Anterior cingulate cortex (tissue), 58 donors: Measurements from ENCODE around the gene MCOLN3.

Source experiments
- DNase-seq, 58 donors: peaks; one replicate each; lab custom pipeline; 2025; lab: John Stamatoyannopoulos, UW

The MCOLN3 gene, protein sequence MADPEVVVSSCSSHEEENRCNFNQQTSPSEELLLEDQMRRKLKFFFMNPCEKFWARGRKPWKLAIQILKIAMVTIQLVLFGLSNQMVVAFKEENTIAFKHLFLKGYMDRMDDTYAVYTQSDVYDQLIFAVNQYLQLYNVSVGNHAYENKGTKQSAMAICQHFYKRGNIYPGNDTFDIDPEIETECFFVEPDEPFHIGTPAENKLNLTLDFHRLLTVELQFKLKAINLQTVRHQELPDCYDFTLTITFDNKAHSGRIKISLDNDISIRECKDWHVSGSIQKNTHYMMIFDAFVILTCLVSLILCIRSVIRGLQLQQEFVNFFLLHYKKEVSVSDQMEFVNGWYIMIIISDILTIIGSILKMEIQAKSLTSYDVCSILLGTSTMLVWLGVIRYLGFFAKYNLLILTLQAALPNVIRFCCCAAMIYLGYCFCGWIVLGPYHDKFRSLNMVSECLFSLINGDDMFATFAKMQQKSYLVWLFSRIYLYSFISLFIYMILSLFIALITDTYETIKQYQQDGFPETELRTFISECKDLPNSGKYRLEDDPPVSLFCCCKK

GRCh38 chr1:85048296-85049064, at the start of gene MCOLN3:
Gene MCOLN3, minus strand, starts transcription at chr1:85048500. Its CDS starts 3,140 bp downstream, at chr1:85045360.
- peak in 1 of 58 donors; percentile 9 for DNase-seq

DNA sequence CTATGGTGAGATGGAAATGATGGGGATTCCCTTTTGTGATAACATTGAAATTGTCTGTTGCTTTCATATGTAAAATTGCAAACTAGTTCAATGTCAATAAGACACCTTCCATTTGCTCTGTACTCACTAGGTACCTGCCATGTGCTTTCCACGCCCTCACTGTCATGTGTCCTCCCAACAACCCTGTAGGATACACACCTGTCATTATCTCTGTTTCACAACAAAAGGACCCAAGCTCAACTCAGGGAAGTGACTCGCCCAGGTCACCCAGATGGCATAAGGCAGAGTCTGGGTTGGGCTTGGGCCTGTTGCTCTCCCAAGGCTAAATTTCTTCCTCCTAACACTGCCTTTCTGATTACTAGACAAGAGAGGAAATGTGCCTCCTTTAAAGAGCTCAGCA, 45.3 kb upstream of the MCOLN3 start:
- no peak for DNase-seq

DNA sequence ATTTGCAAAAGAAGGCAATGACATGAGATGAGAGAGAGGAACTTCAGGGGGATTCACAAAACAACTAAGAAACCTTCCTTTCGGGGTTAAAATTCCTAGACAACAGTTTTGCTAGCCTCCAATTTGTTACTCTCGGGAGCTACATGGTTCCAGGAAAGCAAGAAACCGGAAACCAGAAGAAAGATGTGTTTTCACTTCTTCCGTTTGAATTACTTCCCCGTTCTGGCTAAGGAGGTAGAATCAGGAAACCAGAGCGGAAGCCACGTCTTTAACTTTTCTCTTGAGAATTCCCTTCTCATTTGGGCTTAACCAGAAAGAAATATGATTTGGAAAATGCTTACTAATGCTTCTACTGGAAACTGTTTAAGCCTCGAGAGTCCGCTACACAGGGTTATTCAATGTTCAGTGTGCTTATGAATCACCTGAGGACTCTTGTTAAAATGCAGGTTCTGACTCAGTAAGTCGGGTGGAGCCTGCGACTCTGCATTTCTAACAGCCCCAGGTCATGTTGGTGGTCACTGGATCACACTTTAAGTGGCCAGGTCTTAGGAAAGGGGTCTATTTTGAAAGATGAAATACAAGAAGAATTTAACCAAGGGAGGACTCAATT, 43.5 kb upstream of the MCOLN3 start:
- no peak for DNase-seq

GRCh38 chr1:85090225-85090624, 41.9 kb upstream of the MCOLN3 start:
- DNase-seq, result no peak

- no peak for DNase-seq
These were observed 40.9 kb upstream of the MCOLN3 start for GRCh38 chr1:85089203-85089602.

DNA sequence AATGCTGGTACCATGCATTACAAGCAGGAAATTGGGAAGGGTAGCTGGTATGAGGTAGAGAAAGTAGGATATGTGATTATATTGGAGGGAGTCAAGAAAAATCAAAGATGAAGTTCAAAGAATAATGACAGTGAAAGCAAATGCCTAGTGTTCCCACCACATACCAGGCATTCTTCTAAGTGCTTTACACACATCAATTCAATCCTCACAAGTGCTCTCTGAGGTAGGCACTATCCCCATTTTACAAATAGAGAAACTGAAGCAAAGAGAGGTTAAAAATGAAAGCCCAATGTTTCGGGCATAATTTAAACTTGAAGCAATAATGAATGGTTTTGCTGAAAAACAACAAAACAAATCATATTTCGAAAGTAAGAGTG, 40.1 kb upstream of the MCOLN3 start:
- DNase-seq, result no peak

DNA sequence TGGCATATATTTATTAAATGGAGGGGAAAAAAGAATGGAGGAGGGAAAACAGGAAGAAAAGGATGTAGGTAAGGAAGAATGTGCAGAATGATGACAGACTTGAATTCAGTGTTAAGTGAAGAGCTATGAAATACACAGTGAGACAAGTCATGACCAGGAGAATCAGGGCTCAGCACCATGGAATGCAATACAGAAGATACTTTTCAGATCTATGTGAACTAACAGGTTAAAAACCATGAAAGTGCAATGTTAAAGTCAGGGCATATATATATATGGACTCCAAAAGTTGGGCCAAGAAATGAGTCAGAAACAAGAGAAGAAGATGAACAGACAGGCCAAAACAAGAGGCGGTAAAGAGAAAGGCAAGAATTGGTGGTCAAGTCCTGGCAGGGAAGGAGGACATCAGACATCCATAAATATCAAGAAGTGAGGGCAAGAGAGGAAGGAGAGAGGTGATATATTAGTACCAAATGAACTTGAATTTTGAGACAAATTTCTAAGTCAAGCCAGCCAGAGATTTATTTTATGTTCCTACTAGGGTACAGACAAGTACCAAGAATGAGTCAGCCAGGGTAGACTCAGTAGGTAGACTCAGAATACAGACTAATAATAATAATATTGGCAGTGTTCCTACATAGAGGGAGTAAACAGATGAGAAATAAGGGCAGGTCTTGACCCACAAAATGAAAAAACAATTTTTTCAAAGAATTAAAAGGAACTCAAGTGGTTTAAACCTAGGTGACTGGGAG, 39.5 kb upstream of the MCOLN3 start:
- no peak for DNase-seq

DNA sequence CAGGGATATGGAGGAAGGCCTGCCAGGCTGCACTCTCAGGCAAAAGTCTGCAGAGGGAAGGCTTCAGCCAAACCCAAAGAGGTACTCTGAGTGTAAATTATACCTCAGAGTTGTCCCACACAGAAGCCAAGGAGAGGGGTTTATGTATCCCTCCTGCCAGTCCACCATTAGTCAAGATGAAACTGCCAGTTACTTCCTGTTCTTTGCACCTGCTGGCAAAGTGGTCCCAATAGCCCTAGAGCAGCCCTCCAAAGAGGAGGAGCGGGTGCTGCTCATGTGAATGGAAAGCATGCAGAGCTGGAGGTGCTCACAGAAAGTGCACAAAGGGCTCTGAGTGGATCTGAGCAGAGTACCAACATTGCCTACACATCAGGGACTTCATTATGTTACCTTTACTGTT, 37.1 kb upstream of the MCOLN3 start:
- DNase-seq, result no peak

DNA sequence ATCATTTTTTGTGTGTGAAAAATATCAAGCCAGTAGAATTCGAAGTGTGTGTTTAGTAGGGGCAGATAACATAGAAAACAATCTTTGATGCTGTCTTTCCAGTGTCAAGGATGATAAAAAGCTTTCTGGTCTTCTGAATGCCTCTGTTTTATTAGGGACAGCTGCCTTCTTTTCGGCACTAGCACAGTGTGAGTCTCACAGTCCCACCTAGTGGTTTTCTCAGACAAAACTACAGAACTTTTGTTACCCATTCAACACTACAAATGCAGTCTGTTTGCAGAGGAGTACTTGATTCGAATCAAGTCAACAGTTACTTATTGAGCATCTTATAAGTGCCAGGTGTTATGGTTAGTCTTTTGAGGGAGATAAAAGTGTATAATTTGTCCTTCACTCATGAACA, 30.6 kb upstream of the MCOLN3 start:
- no peak for DNase-seq

- DNase-seq, result no peak
These were observed 26.2 kb upstream of the MCOLN3 start for GRCh38 chr1:85074365-85074964.

DNA sequence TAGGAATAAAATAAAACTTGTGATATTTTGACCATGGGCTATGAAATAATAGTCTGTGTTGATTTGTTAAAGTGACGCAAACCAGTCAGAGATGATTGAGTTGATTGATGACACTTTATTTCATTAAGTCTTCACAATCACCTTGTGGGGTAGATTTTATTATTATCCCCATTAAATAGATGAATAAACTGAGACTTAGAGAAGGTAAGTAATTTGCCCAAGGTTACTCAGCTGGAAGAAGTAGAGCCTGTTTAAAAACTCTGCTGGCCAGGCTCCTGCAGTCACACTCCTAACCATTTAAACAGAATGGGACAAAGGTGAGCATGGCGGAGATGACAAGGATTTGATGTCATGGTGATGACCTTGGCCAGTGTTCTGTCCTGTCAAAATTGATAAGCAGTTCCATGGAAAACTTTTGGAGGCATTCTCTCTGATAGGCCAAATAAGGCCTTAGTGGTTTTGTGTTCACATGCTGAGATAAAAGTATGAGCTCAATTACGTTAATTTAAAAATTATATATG, 22.7 kb upstream of the MCOLN3 start:
- no peak for DNase-seq

- DNase-seq, result no peak
These were observed 20.5 kb upstream of the MCOLN3 start for GRCh38 chr1:85068846-85069245.

DNA sequence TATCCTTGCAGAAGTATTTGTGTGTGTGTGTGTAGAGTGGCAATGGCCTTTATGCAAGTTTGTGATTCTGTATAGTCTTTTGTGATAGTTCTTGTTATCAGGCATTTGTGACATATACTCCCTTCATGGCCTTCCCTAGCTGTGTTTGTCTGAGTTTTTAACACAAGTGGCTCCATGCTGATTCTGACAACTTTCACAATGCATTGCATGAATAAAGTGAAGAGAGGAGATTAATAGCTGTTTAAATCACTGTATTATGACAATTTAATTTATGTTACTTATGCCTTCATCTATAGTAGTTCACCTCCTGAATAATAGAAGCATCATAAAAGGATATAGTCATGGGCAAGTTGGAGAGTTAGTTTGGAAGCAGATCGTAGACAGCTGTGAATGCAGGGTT, 17.2 kb upstream of the MCOLN3 start:
- no peak for DNase-seq

GRCh38 chr1:85062425-85063026, 14.2 kb upstream of the MCOLN3 start:
- DNase-seq, result peak in 1 of 58 donors; percentile 58

GRCh38 chr1:85061711-85062424, 13.6 kb upstream of the MCOLN3 start:
- DNase-seq, result peak in 57 of 58 donors; percentile 17 to 91 (median 73)

- no peak for DNase-seq
These were observed 11.7 kb upstream of the MCOLN3 start for GRCh38 chr1:85060038-85060437.

GRCh38 chr1:85059563-85059962, 11.3 kb upstream of the MCOLN3 start:
- no peak for DNase-seq

GRCh38 chr1:85058786-85059185, 10.5 kb upstream of the MCOLN3 start:
- DNase-seq, result no peak

DNA sequence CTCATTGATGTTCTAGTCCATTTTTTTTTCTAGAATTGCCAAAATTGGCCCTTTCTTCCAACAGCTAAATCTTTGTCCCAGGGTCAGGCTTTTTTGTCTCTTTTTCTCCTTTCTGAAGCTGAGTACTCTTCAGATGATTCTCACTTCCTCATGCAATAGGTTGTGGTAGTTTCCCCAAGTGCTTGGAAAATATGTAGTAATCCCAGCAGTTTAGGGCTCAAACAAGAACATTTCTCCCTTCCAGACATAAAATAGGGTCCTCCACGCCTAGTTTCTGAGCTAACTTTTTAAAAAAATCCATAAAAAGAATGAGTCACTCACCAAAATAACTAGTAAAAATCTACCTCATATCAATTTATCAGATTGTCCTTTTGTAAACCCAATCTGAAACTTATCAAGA, 10.0 kb upstream of the MCOLN3 start:
- no peak for DNase-seq
